Esophagus muscularis mucosa (tissue), 4 donors: Measurements from ENCODE around the gene ZFP36.

Experiments
- EP300 ChIP-seq: sonication (generic); formaldehyde crosslinking; IDR thresholded peaks from one replicate; pipeline ENCODE4 v1.6.1; 2017; ENCODE audit warnings: antibody characterized with exemption
- POLR2A ChIP-seq: fragments of 450-650 bp; IDR thresholded peaks from one replicate; pipeline ENCODE4 v1.6.1; 2017; ENCODE audit warnings: antibody characterized with exemption, moderate library complexity, mild to moderate bottlenecking, low read depth
- POLR2AphosphoS5 ChIP-seq, 2 donors: sonication (generic); formaldehyde crosslinking; IDR thresholded peaks; one replicate each; pipeline ENCODE4 v1.6.1; 2017; ENCODE audit warnings: antibody characterized with exemption in 2 of 2
- TF ChIP-seq, protein P1 (sequence below), 3 experiments: fragments of 200-600 bp in 2 of 3; fragments of 450-650 bp in 1 of 3; sonication (generic) in 2 of 3; IDR thresholded peaks; one replicate each; pipeline ENCODE4 v1.5.1; 2017 to 2019; ENCODE audit warnings: antibody characterized with exemption in 3 of 3, mild to moderate bottlenecking in 2 of 3, moderate library complexity in 1 of 3

DNA sequence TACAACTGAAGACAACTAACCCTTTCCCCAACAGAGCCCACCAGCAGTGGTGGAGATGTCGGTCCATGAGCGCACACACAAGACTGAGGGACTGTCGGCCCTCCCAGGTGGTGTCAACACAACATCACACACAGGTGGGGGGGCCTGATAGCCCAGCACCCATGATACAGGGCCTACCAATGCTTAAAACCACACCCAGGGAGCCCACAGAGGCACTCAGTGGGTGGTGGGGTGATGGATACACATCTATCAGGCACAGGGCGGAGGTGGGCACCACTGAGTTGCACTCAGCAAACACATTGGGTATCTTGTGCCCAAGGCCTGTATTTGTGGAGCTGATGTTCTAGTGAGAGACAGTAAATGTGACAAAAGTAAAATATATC lies 7.0 kb upstream of the ZFP36 start:
- TF ChIP-seq, protein P1, sequence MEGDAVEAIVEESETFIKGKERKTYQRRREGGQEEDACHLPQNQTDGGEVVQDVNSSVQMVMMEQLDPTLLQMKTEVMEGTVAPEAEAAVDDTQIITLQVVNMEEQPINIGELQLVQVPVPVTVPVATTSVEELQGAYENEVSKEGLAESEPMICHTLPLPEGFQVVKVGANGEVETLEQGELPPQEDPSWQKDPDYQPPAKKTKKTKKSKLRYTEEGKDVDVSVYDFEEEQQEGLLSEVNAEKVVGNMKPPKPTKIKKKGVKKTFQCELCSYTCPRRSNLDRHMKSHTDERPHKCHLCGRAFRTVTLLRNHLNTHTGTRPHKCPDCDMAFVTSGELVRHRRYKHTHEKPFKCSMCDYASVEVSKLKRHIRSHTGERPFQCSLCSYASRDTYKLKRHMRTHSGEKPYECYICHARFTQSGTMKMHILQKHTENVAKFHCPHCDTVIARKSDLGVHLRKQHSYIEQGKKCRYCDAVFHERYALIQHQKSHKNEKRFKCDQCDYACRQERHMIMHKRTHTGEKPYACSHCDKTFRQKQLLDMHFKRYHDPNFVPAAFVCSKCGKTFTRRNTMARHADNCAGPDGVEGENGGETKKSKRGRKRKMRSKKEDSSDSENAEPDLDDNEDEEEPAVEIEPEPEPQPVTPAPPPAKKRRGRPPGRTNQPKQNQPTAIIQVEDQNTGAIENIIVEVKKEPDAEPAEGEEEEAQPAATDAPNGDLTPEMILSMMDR (IDR thresholded peaks at IDR 0.05), result no peak
- TF ChIP-seq POLR2A (no peak), POLR2AphosphoS5 (IDR thresholded peaks at IDR 0.05) (no peak), EP300 (no peak)
